ENCODE data around the gene CPA3. TPM values are rescaled to one million over a fixed set of nuclear protein-coding genes. Genes with fewer than 3 reads are reported as not detected.

Gene CPA3
- total and polyA plus RNA-seq, 2 of the 13 experiments (the other 11 are each of a cell fraction or from before 2014, with no cell fraction given): not detected

DNA sequence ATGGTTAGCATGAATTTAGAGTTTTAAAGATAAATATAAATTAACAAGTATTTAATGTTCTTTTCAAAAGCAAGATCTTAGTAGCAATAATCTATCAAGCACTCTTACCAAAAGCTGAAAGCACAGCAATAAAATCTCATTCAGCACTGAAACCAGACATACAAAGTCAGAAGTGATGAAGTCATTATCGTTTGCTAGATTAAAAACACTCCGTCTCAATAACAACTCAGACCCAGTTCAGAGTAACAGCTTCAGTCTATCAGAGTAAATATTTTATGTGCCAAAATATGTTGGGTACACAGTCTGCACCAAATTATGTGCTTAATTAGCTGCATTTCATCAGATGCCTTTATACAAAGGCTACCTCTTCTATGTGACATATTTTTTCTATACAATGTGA, 41.6 kb downstream of the CPA3 start:
- Histone ChIP-seq H4K20me1 (ENCODE audit: insufficient read depth, low read length) (no peaks in the 10 kb centered on the region), H3K4me2 (ENCODE audit: low read depth, low read length) (no peak overlapping the region), H2AFZ (ENCODE audit: low read length) (no peak overlapping the region), H3K27me3 (ENCODE audit: control insufficient read depth in 1 of 2, insufficient read depth in 2 of 2, low read length in 2 of 2) (peaks cover 0 to 4% of the 10 kb centered on the region in 2 experiments; a peak in 1 of 5 replicates), H3K9ac (ENCODE audit: insufficient read depth, low read depth, low read length) (no peak overlapping the region), H3K4me3 (replicated peaks in 1 of 3; ENCODE audit: insufficient read depth in 1 of 3, low read depth in 2 of 3, low read length in 3 of 3) (no peak overlapping the region), H3K36me3 (replicated peaks in 1 of 2; ENCODE audit: control insufficient read depth in 1 of 2, insufficient read depth in 2 of 2, low read length in 2 of 2) (no peaks in the 10 kb centered on the region), H3K9me3 (ENCODE audit: low read length) (no peaks in the 10 kb centered on the region), H3K4me1 (ENCODE audit: insufficient read depth, low read length) (no peaks in the 10 kb centered on the region), H3K79me2 (ENCODE audit: insufficient read depth, low read length) (no peaks in the 10 kb centered on the region), H3K27ac (ENCODE audit: extremely low read length, insufficient read depth, low read length) (no peak overlapping the region)
- DNase-seq (ENCODE audit: low spot score) (no peak), FAIRE-seq (no peak), ATAC-seq (no peak)
- no TSS peak for BruUV-seq (replicated peaks)
- TF ChIP-seq AKAP8 (CRISPR knock-in tag; IDR thresholded peaks at IDR 0.05): no peak
- no peak for TF ChIP-seq ZNF329 (CRISPR knock-in tag; IDR thresholded peaks at IDR 0.05; ENCODE audit: low read depth)
- TF ChIP-seq TBL1XR1 (IDR thresholded peaks at IDR 0.05; ENCODE audit: borderline replicate concordance, low read length, partially characterized antibody): no peak
- TF ChIP-seq NFKBIZ (CRISPR knock-in tag; IDR thresholded peaks at IDR 0.05): no peak
- TF ChIP-seq CSRNP2 (CRISPR knock-in tag; conservative IDR thresholded peaks at IDR 0.05; ENCODE audit: low read depth): no peak
- no peak for TF ChIP-seq ATM (IDR thresholded peaks at IDR 0.05; ENCODE audit: borderline replicate concordance)
- no peak for TF ChIP-seq ZNF790 (CRISPR knock-in tag; IDR thresholded peaks at IDR 0.05; ENCODE audit: borderline replicate concordance)
- no peak for TF ChIP-seq SP140L (CRISPR knock-in tag; IDR thresholded peaks at IDR 0.05; ENCODE audit: borderline replicate concordance)
- no peak for TF ChIP-seq ZNF737 (CRISPR knock-in tag; IDR thresholded peaks at IDR 0.05; ENCODE audit: borderline replicate concordance)
- no peak for TF ChIP-seq ZSCAN20 (CRISPR knock-in tag; IDR thresholded peaks at IDR 0.05; ENCODE audit: borderline replicate concordance)
- no peak for TF ChIP-seq STAT5B (CRISPR knock-in tag; IDR thresholded peaks at IDR 0.05)
- TF ChIP-seq HES4 (CRISPR knock-in tag; IDR thresholded peaks at IDR 0.05; ENCODE audit: borderline replicate concordance): no peak
- TF ChIP-seq CAMTA2 (CRISPR knock-in tag; IDR thresholded peaks at IDR 0.05; ENCODE audit: borderline replicate concordance): no peak
- no peak for TF ChIP-seq FOXP1 (IDR thresholded peaks at IDR 0.05)
- TF ChIP-seq FOXP1 (CRISPR knock-in tag; IDR thresholded peaks at IDR 0.05): no peak
- no peak for TF ChIP-seq ZNF879 (CRISPR knock-in tag; IDR thresholded peaks at IDR 0.05)
- TF ChIP-seq, protein P1, sequence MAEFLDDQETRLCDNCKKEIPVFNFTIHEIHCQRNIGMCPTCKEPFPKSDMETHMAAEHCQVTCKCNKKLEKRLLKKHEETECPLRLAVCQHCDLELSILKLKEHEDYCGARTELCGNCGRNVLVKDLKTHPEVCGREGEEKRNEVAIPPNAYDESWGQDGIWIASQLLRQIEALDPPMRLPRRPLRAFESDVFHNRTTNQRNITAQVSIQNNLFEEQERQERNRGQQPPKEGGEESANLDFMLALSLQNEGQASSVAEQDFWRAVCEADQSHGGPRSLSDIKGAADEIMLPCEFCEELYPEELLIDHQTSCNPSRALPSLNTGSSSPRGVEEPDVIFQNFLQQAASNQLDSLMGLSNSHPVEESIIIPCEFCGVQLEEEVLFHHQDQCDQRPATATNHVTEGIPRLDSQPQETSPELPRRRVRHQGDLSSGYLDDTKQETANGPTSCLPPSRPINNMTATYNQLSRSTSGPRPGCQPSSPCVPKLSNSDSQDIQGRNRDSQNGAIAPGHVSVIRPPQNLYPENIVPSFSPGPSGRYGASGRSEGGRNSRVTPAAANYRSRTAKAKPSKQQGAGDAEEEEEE (CRISPR knock-in tag; IDR thresholded peaks at IDR 0.05; ENCODE audit: borderline replicate concordance): no peak
- TF ChIP-seq ZNF383 (CRISPR knock-in tag; IDR thresholded peaks at IDR 0.05; ENCODE audit: borderline replicate concordance): no peak
- no peak for TF ChIP-seq DNMT1 (CRISPR knock-in tag; IDR thresholded peaks at IDR 0.05)
- TF ChIP-seq PTBP1 (IDR thresholded peaks at IDR 0.05; ENCODE audit: low read depth, low read length, poor library complexity, severe bottlenecking): no peak
- no peak for TF ChIP-seq RORA (CRISPR knock-in tag; IDR thresholded peaks at IDR 0.05)
- in situ Hi-C loops (cut with HindIII; ENCODE audit: extremely low pct_ligation_motif_present, low pct_unique_long_range_greater_than_20kb): no loop called here
- 41% methylated on average over 2 of the region's 2 CpGs for WGBS (ENCODE audit: low lambda C conversion rate)
- intact Hi-C loops (cut with micrococcal nuclease; ENCODE audit: unreplicated experiment): no loop called here
- CTCF ChIA-PET (ENCODE audit: low intra/inter-chr PET ratio, low total read pairs): no interaction called here
- POLR2A ChIA-PET: no interaction called here

Data from HepG2 (cell line).